Keratinocyte (primary cell): ENCODE measurements around the gene MLIP. TPM values are rescaled to one million over a fixed set of nuclear protein-coding genes. Genes with fewer than 3 reads are reported as not detected.

Source experiments
- DNase-seq: peaks from one replicate; pipeline ENCODE4 v3.0.0-alpha.2; 2011; ENCODE audit warnings: low read depth, missing footprints, low spot score
- FAIRE-seq: peaks from 2 replicates; lab custom pipeline; 2011; peaks lifted over from hg19 to GRCh38; lab: Jason Lieb, UNC
- H2AFZ ChIP-seq: 2 replicates; pipeline ENCODE4 v1.6.0; 2012; ENCODE audit warnings: low read length, control low read depth, inconsistent platforms; ENCODE audit not compliant: control insufficient read depth
- H3K27ac ChIP-seq: 2 replicates; pipeline ENCODE4 v1.5.1; 2011; ENCODE audit warnings: low read length; ENCODE audit not compliant: control insufficient read depth, insufficient read depth
- H3K27me3 ChIP-seq: 3 replicates; pipeline ENCODE4 v1.6.0; 2011; ENCODE audit warnings: low read length; ENCODE audit not compliant: control insufficient read depth, insufficient read depth; ENCODE audit errors: extremely low read depth
- H3K36me3 ChIP-seq, 2 experiments: 2 replicates in 1 of 2; 3 replicates in 1 of 2; pipeline ENCODE4 v1.5.1; 2011; ENCODE audit warnings: low read length in 2 of 2, mild to moderate bottlenecking in 1 of 2; ENCODE audit not compliant: control insufficient read depth in 2 of 2, insufficient read depth in 2 of 2; ENCODE audit errors: extremely low read depth in 1 of 2
- H3K4me1 ChIP-seq: 3 replicates; pipeline ENCODE4 v1.5.1; 2011; ENCODE audit warnings: low read length; ENCODE audit not compliant: control insufficient read depth, insufficient read depth; ENCODE audit errors: extremely low read depth
- H3K4me2 ChIP-seq: 3 replicates; pipeline ENCODE4 v1.6.0; 2011; ENCODE audit warnings: low read depth, low read length; ENCODE audit not compliant: control insufficient read depth, insufficient read depth; ENCODE audit errors: extremely low read depth
- H3K4me3 ChIP-seq, 3 experiments: fragments of 200-600 bp in 1 of 3; sonication (generic) in 1 of 3; 2 replicates in 2 of 3; 3 replicates in 1 of 3; pipeline ENCODE4 v1.5.1; 2011 to 2016; ENCODE audit warnings: low read length in 3 of 3, mild to moderate bottlenecking in 3 of 3, control low read depth in 2 of 3, inconsistent platforms in 1 of 3, low read depth in 1 of 3, mixed read lengths in 1 of 3, mixed run types in 1 of 3, moderate library complexity in 1 of 3; ENCODE audit not compliant: control insufficient read depth in 2 of 3, insufficient read depth in 2 of 3; ENCODE audit errors: extremely low read depth in 1 of 3
- H3K79me2 ChIP-seq: 2 replicates; pipeline ENCODE4 v1.6.0; 2012; ENCODE audit warnings: low read length; ENCODE audit not compliant: control insufficient read depth, insufficient read depth
- H3K9ac ChIP-seq: 3 replicates; pipeline ENCODE4 v1.6.0; 2011; ENCODE audit warnings: low read length; ENCODE audit not compliant: control insufficient read depth, insufficient read depth; ENCODE audit errors: extremely low read depth
- H3K9me1 ChIP-seq: 3 replicates; pipeline ENCODE4 v1.6.0; 2011; ENCODE audit warnings: low read length; ENCODE audit not compliant: control insufficient read depth, insufficient read depth; ENCODE audit errors: extremely low read depth
- H3K9me3 ChIP-seq: 2 replicates; pipeline ENCODE4 v1.5.1; 2012; ENCODE audit warnings: low read depth, low read length; ENCODE audit not compliant: control insufficient read depth
- H4K20me1 ChIP-seq: 3 replicates; pipeline ENCODE4 v1.6.0; 2011; ENCODE audit warnings: low read length; ENCODE audit not compliant: control insufficient read depth, insufficient read depth; ENCODE audit errors: extremely low read depth
- CTCF ChIP-seq, 3 experiments: IDR thresholded peaks in 1 of 3; conservative IDR thresholded peaks in 1 of 3; optimal IDR thresholded peaks in 1 of 3; 2 replicates in 2 of 3; 3 replicates in 1 of 3; pipeline versions ENCODE3 to v1.5.1; 2011; ENCODE audit warnings: low read length in 3 of 3, mild to moderate bottlenecking in 3 of 3, moderate library complexity in 2 of 3, control low read depth in 1 of 3, inconsistent platforms in 1 of 3; ENCODE audit not compliant: insufficient read depth in 2 of 3; ENCODE audit errors: extremely low read depth in 1 of 3
- EZH2 ChIP-seq: IDR thresholded peaks from one replicate; pipeline ENCODE4 v1.6.1; 2012; ENCODE audit warnings: inconsistent platforms, mild to moderate bottlenecking, low read length, moderate library complexity
- dilution Hi-C: fragments of 300-500 bp; cut with MboI; formaldehyde crosslinking; loops from one replicate; pipeline ENCODE4 v1.7.0; 2020; ENCODE audit warnings: low sequenced_read_pairs; ENCODE audit not compliant: extremely low pct_ligation_motif_present
- polyA plus RNA-seq, 5 experiments: library from polyadenylated mRNA; depleted of rRNA in 3 of 5; stranded (reverse) in 3 of 5; stranded (forward) in 1 of 5; unstranded in 1 of 5; fragments of >200 nt; gene quantifications; 1 replicate in 1 of 5; 2 replicates in 3 of 5; 3 replicates in 1 of 5; pipeline versions ENCODE4 v1.2.1 to v1.2.3, GENCODE V29; 2011 to 2012; ENCODE audit warnings: missing spikeins in 2 of 5, low read depth in 1 of 5, low replicate concordance in 1 of 5

The MLIP gene
- polyA plus RNA-seq, 1 donor (not counting 4 experiments of a cell fraction or from before 2014, with no cell fraction given), result 0.87 TPM

GRCh38 chr6:54193560-54193959 lies 82.3 kb downstream of the MLIP start:
- no peak for FAIRE-seq
- Histone ChIP-seq H3K9ac (no peak overlapping the region), H4K20me1 (no peaks in the 10 kb centered on the region), H3K27ac (no peak overlapping the region), H2AFZ (no peak overlapping the region), H3K4me3 (no peak overlapping the region), H3K4me1 (peaks cover 3% of the 10 kb centered on the region), H3K27me3 (no peaks in the 10 kb centered on the region), H3K9me3 (no peaks in the 10 kb centered on the region), H3K36me3 (no peaks in the 10 kb centered on the region), H3K9me1 (no peaks in the 10 kb centered on the region), H3K4me2 (no peak overlapping the region), H3K79me2 (no peaks in the 10 kb centered on the region)
- dilution Hi-C loops, result no loop called here
- no peak for TF ChIP-seq CTCF (optimal IDR thresholded peaks at IDR 0.05 in 1 of 3, IDR thresholded peaks at IDR 0.05 in 1 of 3, conservative IDR thresholded peaks at IDR 0.05 in 1 of 3; ENCODE audit: extremely low read depth in 1 of 3, insufficient read depth in 2 of 3, low read length in 3 of 3)
- no peak for TF ChIP-seq EZH2
- DNase-seq, result no peak

- FAIRE-seq, result peak; percentile 77
- H3K36me3 ChIP-seq, result no peaks in the 10 kb centered on the region
- H3K4me1 ChIP-seq, result peaks cover 3% of the 10 kb centered on the region
- H3K9me1 ChIP-seq, result no peaks in the 10 kb centered on the region
- no peak overlapping the region for H3K4me2 ChIP-seq
- no peaks in the 10 kb centered on the region for H3K79me2 ChIP-seq
- H2AFZ ChIP-seq, result peak overlapping the region; percentile 64
- DNase-seq, result peak; percentile 1
- H3K9me3 ChIP-seq, result no peaks in the 10 kb centered on the region
- dilution Hi-C loops, result no loop called here
- no peak overlapping the region for H3K27ac ChIP-seq
- no peaks in the 10 kb centered on the region for H4K20me1 ChIP-seq
- H3K4me3 ChIP-seq, result no peak overlapping the region
- H3K9ac ChIP-seq, result no peak overlapping the region
- no peaks in the 10 kb centered on the region for H3K27me3 ChIP-seq
- no peak for TF ChIP-seq CTCF (optimal IDR thresholded peaks at IDR 0.05 in 1 of 3, IDR thresholded peaks at IDR 0.05 in 1 of 3, conservative IDR thresholded peaks at IDR 0.05 in 1 of 3; ENCODE audit: extremely low read depth in 1 of 3, insufficient read depth in 2 of 3, low read length in 3 of 3)
- no peak for TF ChIP-seq EZH2
Observed at GRCh38 chr6:54194067-54194466, 82.8 kb downstream of the MLIP start.
